ENCODE results near the gene ATOH8.

- TF ChIP-seq POLR2A (IDR thresholded peaks at IDR 0.05): no peak
- TF ChIP-seq CTCF (IDR thresholded peaks at IDR 0.05): no peak
Observed at GRCh38 chr2:85708641-85709040, 45.1 kb upstream of the ATOH8 start.

Measured in prostate gland (tissue), 2 donors.